Astrocyte of the spinal cord (primary cell): ENCODE data around the gene PLCH2.

Experiments used
- DNase-seq: peaks from one replicate; pipeline ENCODE4 v3.0.0; 2011; ENCODE audit warnings: low read depth, low spot score
- H3K4me3 ChIP-seq: 2 replicates; pipeline ENCODE4 v1.5.1; 2011; ENCODE audit warnings: low read depth, mild to moderate bottlenecking, low read length, moderate library complexity
- CTCF ChIP-seq: IDR thresholded peaks from 2 replicates; pipeline ENCODE4 v1.5.1; 2012; ENCODE audit warnings: low read depth, mild to moderate bottlenecking, low read length, inconsistent platforms
- in situ Hi-C: cut with HindIII; loops from 2 replicates; pipeline ENCODE4 v1.10.0; 2017; ENCODE audit warnings: low sequenced_read_pairs

PLCH2 gene

GRCh38 chr1:2506007-2506860 is 30.1 kb downstream of the PLCH2 start:
- no peak for TF ChIP-seq CTCF
- in situ Hi-C loops = no loop called here
- no peak overlapping the region for H3K4me3 ChIP-seq
- no peak for DNase-seq

GRCh38 chr1:2506901-2507565 is 30.9 kb downstream of the PLCH2 start:
- TF ChIP-seq CTCF = no peak
- in situ Hi-C loops = no loop called here
- no peak for DNase-seq
- H3K4me3 ChIP-seq = no peak overlapping the region

- H3K4me3 ChIP-seq = no peak overlapping the region
- DNase-seq = no peak
- in situ Hi-C loops = no loop called here
- TF ChIP-seq CTCF = no peak
These were observed 31.7 kb downstream of the PLCH2 start for GRCh38 chr1:2507744-2508155.

- DNase-seq = no peak
- no peak for TF ChIP-seq CTCF
- no peak overlapping the region for H3K4me3 ChIP-seq
- in situ Hi-C loops = no loop called here
These were observed 32.1 kb downstream of the PLCH2 start for GRCh38 chr1:2508180-2508579.

GRCh38 chr1:2508751-2509150 is 32.7 kb downstream of the PLCH2 start:
- TF ChIP-seq CTCF = no peak
- H3K4me3 ChIP-seq = no peak overlapping the region
- in situ Hi-C loops = no loop called here
- DNase-seq = no peak

GRCh38 chr1:2509589-2509988 is 33.5 kb downstream of the PLCH2 start:
- in situ Hi-C loops = no loop called here
- TF ChIP-seq CTCF = no peak
- no peak for DNase-seq

More at GRCh38 chr1:2509589-2509988, 33.5 kb downstream of the PLCH2 start:
- H3K4me3 ChIP-seq = no peak overlapping the region
